Measurements from ENCODE around the gene KANTR.

The KANTR gene

GRCh38 chrX:53089224-53089842 is 4.6 kb upstream of the KANTR start:
- TF ChIP-seq CTCF (conservative IDR thresholded peaks at IDR 0.05), result peak; percentile 69
- H3K27ac ChIP-seq, result peak overlapping the region; percentile 58

- no peak overlapping the region for H3K27ac ChIP-seq
- TF ChIP-seq CTCF (conservative IDR thresholded peaks at IDR 0.05), result no peak
Observed at GRCh38 chrX:53089925-53090324, 4.0 kb upstream of the KANTR start.

GRCh38 chrX:53091354-53091753 is 2.6 kb upstream of the KANTR start:
- TF ChIP-seq CTCF (conservative IDR thresholded peaks at IDR 0.05), result no peak
- H3K27ac ChIP-seq, result no peak overlapping the region

GRCh38 chrX:53093177-53093655 is 726 bp upstream of the KANTR start:
- peak overlapping the region; percentile 55 for H3K27ac ChIP-seq
- peak; percentile 54 for TF ChIP-seq CTCF (conservative IDR thresholded peaks at IDR 0.05)

- peak overlapping the region; percentile 55 for H3K27ac ChIP-seq
- no peak for TF ChIP-seq CTCF (conservative IDR thresholded peaks at IDR 0.05)
Observed at GRCh38 chrX:53094582-53094905, 602 bp downstream of the KANTR start.

- no peak for TF ChIP-seq CTCF (conservative IDR thresholded peaks at IDR 0.05)
- no peak overlapping the region for H3K27ac ChIP-seq
Observed at GRCh38 chrX:53095796-53096195, 1.9 kb downstream of the KANTR start.

- TF ChIP-seq CTCF (conservative IDR thresholded peaks at IDR 0.05), result no peak
- no peak overlapping the region for H3K27ac ChIP-seq
Observed at GRCh38 chrX:53114864-53115549, 21.1 kb downstream of the KANTR start.

Measured in VCaP (cell line).